HUES48 (cell line): Measurements from ENCODE around the gene RAB40B.

ENCODE experiments used
- H3K27ac ChIP-seq: one replicate; pipeline ENCODE4 v1.7.0; 2013; ENCODE audit warnings: low read depth, low read length, inconsistent platforms
- H3K27me3 ChIP-seq: 2 replicates; pipeline ENCODE4 v1.6.1; 2013; ENCODE audit warnings: mild to moderate bottlenecking, low read length; ENCODE audit not compliant: control insufficient read depth, insufficient read depth
- H3K36me3 ChIP-seq: 2 replicates; pipeline ENCODE4 v1.6.1; 2013; ENCODE audit warnings: low read length; ENCODE audit not compliant: control insufficient read depth, insufficient read depth
- H3K4me1 ChIP-seq: 2 replicates; pipeline ENCODE4 v1.6.1; 2013; ENCODE audit warnings: mild to moderate bottlenecking, low read length; ENCODE audit not compliant: control insufficient read depth, insufficient read depth
- H3K4me3 ChIP-seq: 2 replicates; pipeline ENCODE4 v1.5.1; 2013; ENCODE audit warnings: mild to moderate bottlenecking, low read depth, low read length
- H3K9ac ChIP-seq: 2 replicates; pipeline ENCODE4 v1.6.1; 2013; ENCODE audit warnings: mild to moderate bottlenecking, low read depth, low read length, moderate library complexity
- H3K9me3 ChIP-seq: 2 replicates; pipeline ENCODE4 v1.6.1; 2013; ENCODE audit warnings: low read length; ENCODE audit not compliant: control insufficient read depth, insufficient read depth

The RAB40B gene

DNA sequence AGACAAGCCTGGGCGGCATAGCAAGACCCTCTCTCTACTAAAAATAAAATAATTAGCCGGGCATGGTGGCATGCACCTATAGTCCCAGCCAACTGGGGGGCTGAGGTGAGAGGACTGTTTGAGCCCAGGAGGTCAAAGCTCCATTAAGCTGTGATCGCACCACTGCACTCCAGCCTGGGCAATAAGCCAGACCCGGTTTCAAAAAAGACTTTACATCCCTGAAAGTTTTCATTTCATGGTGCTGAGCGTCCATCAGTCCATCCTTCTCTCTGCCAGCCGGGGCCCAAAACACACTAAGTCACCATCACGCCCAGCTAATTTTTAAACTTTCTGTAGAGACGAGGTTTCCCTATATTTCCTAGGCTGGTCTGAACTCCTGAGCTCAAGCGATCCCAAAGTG, 10.6 kb downstream of the RAB40B start:
- no peaks in the 10 kb centered on the region for H3K27me3 ChIP-seq
- H3K36me3 ChIP-seq, result no peaks in the 10 kb centered on the region
- no peak overlapping the region for H3K27ac ChIP-seq
- H3K9ac ChIP-seq, result no peak overlapping the region
- H3K9me3 ChIP-seq, result no peaks in the 10 kb centered on the region
- no peak overlapping the region for H3K4me3 ChIP-seq
- no peaks in the 10 kb centered on the region for H3K4me1 ChIP-seq

GRCh38 chr17:82687375-82687861, 11.1 kb downstream of the RAB40B start:
- H3K27me3 ChIP-seq, result no peaks in the 10 kb centered on the region
- no peak overlapping the region for H3K27ac ChIP-seq
- H3K36me3 ChIP-seq, result no peaks in the 10 kb centered on the region
- H3K4me1 ChIP-seq, result no peaks in the 10 kb centered on the region
- H3K9me3 ChIP-seq, result no peaks in the 10 kb centered on the region
- H3K9ac ChIP-seq, result no peak overlapping the region
- H3K4me3 ChIP-seq, result no peak overlapping the region

GRCh38 chr17:82686366-82687324, 11.9 kb downstream of the RAB40B start:
- no peaks in the 10 kb centered on the region for H3K9me3 ChIP-seq
- H3K4me1 ChIP-seq, result no peaks in the 10 kb centered on the region
- no peak overlapping the region for H3K4me3 ChIP-seq
- no peaks in the 10 kb centered on the region for H3K27me3 ChIP-seq
- no peak overlapping the region for H3K9ac ChIP-seq
- no peak overlapping the region for H3K27ac ChIP-seq
- H3K36me3 ChIP-seq, result no peaks in the 10 kb centered on the region

DNA sequence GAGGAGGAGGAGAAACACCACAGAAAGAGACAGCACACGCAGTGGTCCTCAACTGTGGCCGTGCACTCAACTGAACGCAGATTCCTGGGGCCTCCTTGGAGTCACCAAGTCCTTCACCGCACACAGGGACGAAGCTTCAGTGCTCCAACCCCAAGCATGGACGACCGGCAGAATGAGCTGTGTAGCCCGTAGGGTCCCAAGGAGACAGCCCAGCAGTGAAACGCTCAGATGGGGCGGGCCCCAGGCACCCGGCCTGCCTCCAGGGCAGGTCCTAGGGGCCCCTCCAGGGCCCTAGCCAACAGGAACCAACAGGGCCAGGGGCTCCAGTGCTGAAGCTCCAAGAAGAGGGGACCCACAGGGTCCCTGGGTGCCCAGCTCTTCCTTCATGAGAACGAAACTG, 13.2 kb downstream of the RAB40B start:
- H3K9ac ChIP-seq, result no peak overlapping the region
- no peaks in the 10 kb centered on the region for H3K36me3 ChIP-seq
- no peak overlapping the region for H3K4me3 ChIP-seq
- H3K9me3 ChIP-seq, result no peaks in the 10 kb centered on the region
- no peak overlapping the region for H3K27ac ChIP-seq
- H3K27me3 ChIP-seq, result no peaks in the 10 kb centered on the region
- no peaks in the 10 kb centered on the region for H3K4me1 ChIP-seq

DNA sequence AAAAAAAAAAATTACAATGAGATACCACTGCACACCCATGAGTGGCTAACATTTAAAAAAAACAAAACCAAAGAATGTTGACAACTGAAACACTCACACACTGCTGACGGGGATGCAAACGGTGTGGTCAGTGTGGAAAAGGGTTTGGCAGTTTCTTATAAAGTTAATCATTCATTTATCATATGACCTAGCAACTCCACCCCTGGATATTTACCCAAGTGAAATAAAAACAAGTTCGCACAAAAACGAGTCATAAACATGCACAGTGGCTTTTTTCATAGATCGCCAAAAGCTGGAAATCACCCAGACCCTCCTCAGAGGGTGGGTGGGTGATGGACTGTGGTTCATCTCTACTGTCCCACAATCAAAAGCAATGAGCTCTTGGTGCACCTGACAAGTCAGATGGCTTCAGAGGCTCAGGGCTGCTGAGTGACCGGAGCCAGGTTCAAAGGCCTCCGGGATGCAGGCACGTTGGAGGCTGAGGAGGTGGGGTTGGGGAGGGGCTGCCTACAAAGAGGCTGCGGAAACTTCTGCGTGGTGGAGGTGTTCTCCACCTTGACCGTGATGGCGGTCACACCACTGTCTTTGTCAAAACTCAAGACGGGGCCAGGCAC, 14.2 kb downstream of the RAB40B start:
- no peaks in the 10 kb centered on the region for H3K9me3 ChIP-seq
- H3K27ac ChIP-seq, result no peak overlapping the region
- no peaks in the 10 kb centered on the region for H3K27me3 ChIP-seq
- no peak overlapping the region for H3K9ac ChIP-seq
- H3K4me3 ChIP-seq, result no peak overlapping the region
- H3K36me3 ChIP-seq, result no peaks in the 10 kb centered on the region
- no peaks in the 10 kb centered on the region for H3K4me1 ChIP-seq

DNA sequence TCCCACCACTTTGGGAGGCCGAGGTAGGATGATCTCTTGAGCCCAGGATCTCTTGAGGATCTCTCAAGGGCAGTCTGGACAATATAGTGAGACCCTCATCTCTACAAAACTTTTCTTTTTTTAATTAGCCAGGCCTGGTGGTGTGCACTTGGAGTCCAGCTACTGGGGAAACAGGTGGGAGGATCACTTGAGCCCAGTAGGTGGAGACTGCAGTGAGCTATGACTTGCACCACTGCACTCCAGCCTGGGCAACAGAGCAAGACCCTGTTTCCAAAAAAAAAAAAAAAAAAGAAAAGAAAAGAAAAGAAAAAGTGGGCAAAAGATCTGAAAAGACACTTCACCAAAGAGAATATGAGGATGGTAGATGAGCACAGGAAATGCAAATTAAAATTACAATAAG, 15.0 kb downstream of the RAB40B start:
- no peak overlapping the region for H3K27ac ChIP-seq
- H3K36me3 ChIP-seq, result no peaks in the 10 kb centered on the region
- no peaks in the 10 kb centered on the region for H3K27me3 ChIP-seq
- H3K4me3 ChIP-seq, result no peak overlapping the region
- no peaks in the 10 kb centered on the region for H3K4me1 ChIP-seq
- H3K9ac ChIP-seq, result no peak overlapping the region
- no peaks in the 10 kb centered on the region for H3K9me3 ChIP-seq

GRCh38 chr17:82681547-82681946, 17.0 kb downstream of the RAB40B start:
- Histone ChIP-seq H3K4me1 (no peaks in the 10 kb centered on the region), H3K27me3 (no peaks in the 10 kb centered on the region), H3K9ac (no peak overlapping the region)

GRCh38 chr17:82679586-82680465, 18.7 kb downstream of the RAB40B start:
- no peak overlapping the region for H3K4me3 ChIP-seq
- H3K36me3 ChIP-seq, result no peaks in the 10 kb centered on the region
- H3K4me1 ChIP-seq, result no peaks in the 10 kb centered on the region
- H3K9ac ChIP-seq, result no peak overlapping the region
- no peaks in the 10 kb centered on the region for H3K27me3 ChIP-seq
- H3K27ac ChIP-seq, result no peak overlapping the region
- H3K9me3 ChIP-seq, result no peaks in the 10 kb centered on the region

More at GRCh38 chr17:82681547-82681946, 17.0 kb downstream of the RAB40B start:
- Histone ChIP-seq H3K27ac (no peak overlapping the region), H3K9me3 (no peaks in the 10 kb centered on the region), H3K36me3 (no peaks in the 10 kb centered on the region), H3K4me3 (no peak overlapping the region)

DNA sequence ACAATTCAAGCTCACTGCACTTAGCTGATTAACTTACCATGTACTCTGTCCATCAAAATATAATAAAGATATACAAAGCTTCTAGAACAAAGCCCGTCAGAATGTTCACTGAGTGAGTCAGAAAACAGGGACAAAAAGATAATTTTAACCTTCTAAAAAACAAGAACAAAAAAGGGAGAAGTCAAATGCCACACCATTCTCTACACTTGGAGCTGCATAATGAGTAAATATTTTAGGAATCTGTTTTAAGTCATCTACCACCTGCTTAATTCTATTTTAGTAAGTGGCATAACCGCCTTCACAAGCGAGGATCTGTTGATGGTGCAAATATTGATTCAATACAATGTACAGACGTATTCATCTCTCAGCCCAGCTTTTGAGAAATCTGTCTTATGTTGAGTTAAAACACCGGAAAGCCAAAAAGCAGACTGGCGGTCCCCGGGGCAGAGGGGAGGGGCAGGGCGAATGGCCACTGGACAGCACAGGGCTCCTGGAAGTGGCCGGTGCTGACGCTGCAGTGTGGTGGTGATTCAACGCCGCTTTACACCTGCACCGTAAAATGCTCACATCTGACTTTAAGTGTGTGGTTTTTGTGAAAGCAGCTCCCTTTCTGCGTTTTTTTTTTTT, 20.1 kb downstream of the RAB40B start:
- Histone ChIP-seq H3K27me3 (no peaks in the 10 kb centered on the region), H3K4me1 (no peaks in the 10 kb centered on the region), H3K4me3 (no peak overlapping the region), H3K9ac (no peak overlapping the region), H3K9me3 (no peaks in the 10 kb centered on the region), H3K27ac (no peak overlapping the region), H3K36me3 (no peaks in the 10 kb centered on the region)

- Histone ChIP-seq H3K27ac (no peak overlapping the region), H3K36me3 (no peaks in the 10 kb centered on the region), H3K9me3 (no peaks in the 10 kb centered on the region), H3K4me3 (no peak overlapping the region), H3K4me1 (no peaks in the 10 kb centered on the region), H3K9ac (no peak overlapping the region), H3K27me3 (no peaks in the 10 kb centered on the region)
Observed at GRCh38 chr17:82677353-82677925, 21.1 kb downstream of the RAB40B start.
